IPS DF 6.9 (cell line): Measurements from ENCODE around the gene AATF.
"Not testable (repeated sequence)": the region's sequence is repeated elsewhere in the genome, so short reads cannot be mapped to it uniquely, and the experiment has no call there.

Source experiments
- DNase-seq: peaks from one replicate; pipeline ENCODE4 v3.0.0-alpha.2; 2013; ENCODE audit warnings: low read depth, low spot score
- H3K27ac ChIP-seq: one replicate; pipeline ENCODE4 v1.5.1; 2013; ENCODE audit warnings: low read length, control low read depth
- H3K27me3 ChIP-seq: 2 replicates; pipeline ENCODE4 v1.6.1; 2013; ENCODE audit warnings: mild to moderate bottlenecking, low read length; ENCODE audit not compliant: control insufficient read depth, insufficient read depth
- H3K36me3 ChIP-seq: 2 replicates; pipeline ENCODE4 v1.6.1; 2013; ENCODE audit warnings: low read length; ENCODE audit not compliant: control insufficient read depth, insufficient read depth
- H3K4me1 ChIP-seq: 2 replicates; pipeline ENCODE4 v1.6.1; 2013; ENCODE audit warnings: low read length; ENCODE audit not compliant: control insufficient read depth, insufficient read depth
- H3K4me3 ChIP-seq: 2 replicates; pipeline ENCODE4 v1.5.1; 2013; ENCODE audit warnings: mild to moderate bottlenecking, low read length
- H3K9me3 ChIP-seq: 2 replicates; pipeline ENCODE4 v1.6.1; 2013; ENCODE audit warnings: low read length, inconsistent platforms; ENCODE audit not compliant: control insufficient read depth, insufficient read depth
- WGBS: extraction: QIAGEN DNeasy Blood & Tissue Kit; methylation state at CpG from one replicate; pipeline ENCODE4 v1.1.7; 2013; ENCODE audit warnings: mixed read lengths, missing lambda C conversion rate; ENCODE audit not compliant: insufficient read length, insufficient coverage; 5-methylcytosine and 5-hydroxymethylcytosine counted together

The AATF gene

DNA sequence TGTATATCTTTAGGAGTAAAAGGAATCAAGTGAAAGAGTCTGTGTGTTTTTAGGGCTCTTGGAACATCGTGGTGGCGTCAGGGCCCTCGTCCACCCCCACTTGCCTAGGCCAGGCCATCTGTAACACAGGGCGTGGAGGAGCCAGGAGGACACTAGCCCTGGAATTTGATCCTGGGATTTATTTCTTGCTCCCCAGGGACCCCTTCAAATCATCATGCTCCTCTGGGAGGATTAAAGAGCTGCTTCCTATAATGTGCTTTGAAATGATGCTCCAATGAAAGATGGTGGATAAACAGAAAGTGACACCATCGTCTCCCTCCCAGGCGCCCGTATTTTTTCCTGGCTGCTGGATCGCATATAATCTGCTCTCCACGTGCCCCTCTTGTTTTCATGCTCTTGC is 113.3 kb downstream of the AATF start:
- peaks cover 18% of the 10 kb centered on the region for H3K4me1 ChIP-seq
- no peaks in the 10 kb centered on the region for H3K36me3 ChIP-seq
- no peaks in the 10 kb centered on the region for H3K27me3 ChIP-seq
- no peaks in the 10 kb centered on the region for H3K9me3 ChIP-seq
- H3K4me3 ChIP-seq, result no peak overlapping the region
- no peak for DNase-seq
- no CpG with 5 or more reads among the region's 9 CpGs for WGBS
- no peak overlapping the region for H3K27ac ChIP-seq

DNA sequence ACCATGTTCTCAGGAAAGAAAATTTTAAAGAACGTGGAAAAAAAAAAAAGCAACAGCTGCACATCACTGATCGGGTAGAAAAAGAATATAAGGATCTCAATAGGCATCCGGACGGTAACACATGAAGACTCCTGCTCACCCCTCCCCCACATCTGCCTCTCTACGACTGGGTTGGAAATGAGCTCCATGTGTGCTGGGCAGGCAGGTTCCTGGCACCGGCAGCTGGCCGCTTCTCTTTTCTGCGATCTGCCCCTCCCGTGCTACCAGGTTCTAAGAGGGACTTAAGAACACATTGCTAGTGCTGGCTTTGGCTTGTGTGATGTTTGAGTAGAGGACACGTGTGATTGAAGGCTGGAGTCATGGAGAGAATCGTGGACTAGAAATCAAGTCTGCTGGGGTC is 115.5 kb downstream of the AATF start:
- Histone ChIP-seq H3K9me3 (no peaks in the 10 kb centered on the region), H3K27me3 (no peaks in the 10 kb centered on the region), H3K4me3 (no peak overlapping the region), H3K4me1 (peaks cover 23% of the 10 kb centered on the region), H3K27ac (no peak overlapping the region), H3K36me3 (no peaks in the 10 kb centered on the region)
- DNase-seq, result no peak
- no CpG with 5 or more reads among the region's 11 CpGs for WGBS

DNA sequence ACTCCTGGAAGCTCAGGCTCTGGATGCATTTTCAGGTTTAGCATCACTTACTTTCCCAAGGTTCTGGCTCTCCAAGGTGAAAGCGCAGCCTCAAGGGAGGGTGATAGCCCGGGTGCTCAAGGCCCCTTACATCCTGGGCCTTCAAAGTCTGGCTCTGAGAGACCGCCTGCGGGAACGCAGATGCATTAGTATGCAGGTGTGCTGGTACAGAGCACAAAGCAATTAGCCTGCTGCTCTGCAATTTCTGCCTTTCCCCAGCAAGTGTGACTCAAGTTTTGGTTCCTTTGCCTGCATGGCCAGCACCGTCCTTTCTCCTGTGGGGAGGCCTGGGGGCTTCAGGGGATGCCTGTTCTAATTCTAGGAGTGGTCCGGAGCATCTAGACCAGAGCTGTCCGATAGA is 116.2 kb downstream of the AATF start:
- Histone ChIP-seq H3K4me3 (no peak overlapping the region), H3K4me1 (peaks cover 23% of the 10 kb centered on the region), H3K9me3 (no peaks in the 10 kb centered on the region), H3K27ac (no peak overlapping the region), H3K27me3 (no peaks in the 10 kb centered on the region), H3K36me3 (no peaks in the 10 kb centered on the region)
- WGBS, result no CpG with 5 or more reads among the region's 8 CpGs
- DNase-seq, result no peak

DNA sequence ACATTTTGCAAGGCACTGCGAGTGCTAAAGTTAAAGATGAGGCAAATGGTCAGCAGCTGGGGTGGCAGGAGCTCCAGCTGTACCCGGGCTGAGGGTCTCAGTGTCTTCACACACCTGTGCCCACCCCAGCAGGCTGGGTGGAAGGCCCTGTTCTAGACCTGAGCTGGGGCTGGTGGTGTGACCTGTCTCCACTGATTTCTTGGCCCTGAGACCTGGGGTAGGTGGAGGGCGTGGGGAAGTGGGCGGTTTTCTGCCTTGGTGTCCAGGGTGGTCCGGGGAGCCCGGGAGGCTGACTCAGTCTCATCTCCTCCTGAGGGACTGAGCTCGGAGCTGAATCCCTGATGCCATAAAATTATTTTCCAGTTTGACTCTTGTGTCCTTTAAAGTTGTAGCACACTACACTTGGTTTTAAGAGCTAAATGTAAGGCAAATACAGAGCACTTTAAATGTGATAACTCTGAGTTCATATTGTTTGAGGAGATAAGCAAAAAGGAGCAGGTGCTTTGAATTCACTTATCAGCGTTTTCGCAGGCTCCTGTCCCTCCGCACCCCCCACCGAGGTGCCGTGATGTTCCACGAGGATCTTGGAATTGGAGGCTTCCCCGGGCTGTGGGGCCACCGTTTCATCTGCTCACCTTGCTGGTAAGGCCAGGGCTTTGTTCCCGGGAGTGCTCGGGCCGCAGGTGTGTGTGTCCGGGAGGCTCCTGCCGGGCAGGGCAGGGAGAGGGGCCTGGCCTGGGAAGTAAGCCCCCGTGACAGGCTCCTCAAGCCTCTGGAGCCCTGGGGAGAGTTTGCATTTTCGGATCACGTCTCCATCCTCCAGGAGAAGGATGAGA is 117.0 kb downstream of the AATF start:
- no CpG with 5 or more reads among the region's 23 CpGs for WGBS
- Histone ChIP-seq H3K27ac (no peak overlapping the region), H3K4me1 (peaks cover 23% of the 10 kb centered on the region), H3K4me3 (no peak overlapping the region), H3K9me3 (no peaks in the 10 kb centered on the region), H3K36me3 (no peaks in the 10 kb centered on the region), H3K27me3 (no peaks in the 10 kb centered on the region)
- no peak for DNase-seq

DNA sequence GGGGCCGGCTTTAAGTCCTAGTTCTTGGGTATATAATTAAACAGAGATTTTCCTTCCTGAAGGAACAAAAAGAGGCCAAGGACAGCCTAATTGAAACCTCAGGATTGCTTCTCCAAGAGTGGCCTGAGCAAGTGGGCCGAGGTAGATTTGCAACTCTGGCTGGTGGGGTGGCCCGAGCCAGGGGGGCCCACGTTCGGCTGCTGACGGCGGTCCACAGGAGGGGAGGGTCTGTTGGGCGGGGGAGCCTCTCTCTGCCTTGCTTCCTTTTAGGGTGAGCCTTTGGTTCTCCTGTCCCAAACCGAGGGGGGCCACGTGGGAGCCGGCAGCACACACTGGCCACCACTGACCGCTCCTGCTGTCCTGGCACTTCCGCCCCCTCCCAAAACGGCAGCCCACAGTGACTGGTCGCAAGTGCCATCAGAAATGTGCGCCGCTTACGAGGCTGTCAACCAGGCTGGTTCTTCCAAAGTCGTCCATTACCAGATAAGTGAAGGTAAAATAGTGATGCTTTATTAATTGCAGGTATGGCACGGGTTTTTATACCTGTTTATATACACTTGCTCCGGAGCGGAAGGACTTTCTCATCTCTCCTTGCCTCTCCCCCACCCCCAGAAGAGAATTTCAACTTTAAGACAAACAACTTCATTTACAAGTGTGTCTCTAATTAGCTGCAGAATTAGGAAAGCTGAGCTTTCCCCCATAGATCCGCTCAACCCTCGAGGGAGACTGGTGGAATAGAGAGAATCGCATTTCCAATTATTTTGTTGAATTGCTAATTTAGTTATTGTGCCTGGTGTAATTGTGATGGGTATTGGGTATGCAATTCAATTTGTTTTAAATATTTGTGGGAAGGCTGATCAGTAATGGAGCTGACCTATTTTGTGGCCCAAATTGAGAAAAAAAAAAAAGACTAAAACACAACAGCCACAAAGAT is 117.8 kb downstream of the AATF start:
- Histone ChIP-seq H3K27ac (no peak overlapping the region), H3K36me3 (no peaks in the 10 kb centered on the region), H3K9me3 (no peaks in the 10 kb centered on the region), H3K4me1 (peaks cover 23% of the 10 kb centered on the region), H3K27me3 (no peaks in the 10 kb centered on the region), H3K4me3 (no peak overlapping the region)
- WGBS, result no CpG with 5 or more reads among the region's 25 CpGs
- DNase-seq, result no peak

DNA sequence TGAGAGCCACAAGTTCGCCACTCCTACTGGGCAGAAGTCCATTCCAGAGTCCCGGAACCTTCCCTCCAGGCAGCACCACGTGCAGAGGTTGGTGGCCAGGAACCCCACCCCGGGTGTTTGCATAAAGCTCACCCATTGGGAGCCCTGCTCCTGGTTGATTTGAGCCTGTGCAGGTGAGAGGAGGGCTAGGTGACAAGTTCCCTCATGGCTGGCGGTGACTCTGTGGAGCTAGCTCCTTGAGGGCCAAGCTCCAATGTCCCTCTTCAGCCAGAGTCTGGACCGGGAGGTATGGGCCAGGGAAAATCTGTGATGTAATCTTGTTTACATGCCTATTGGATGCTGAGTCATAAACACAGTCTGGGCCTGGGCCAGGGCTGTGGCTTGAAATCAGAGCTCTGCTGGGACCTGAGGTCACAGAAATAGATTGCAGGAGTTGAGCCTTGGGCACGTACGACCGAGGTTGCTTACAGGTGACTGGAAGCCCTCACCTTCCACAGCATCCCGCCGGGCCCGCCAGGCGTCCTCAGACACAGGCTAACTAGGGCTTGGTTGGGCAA is 118.9 kb downstream of the AATF start:
- H3K27ac ChIP-seq, result no peak overlapping the region
- WGBS, result no CpG with 5 or more reads among the region's 13 CpGs
- no peaks in the 10 kb centered on the region for H3K36me3 ChIP-seq
- peaks cover 23% of the 10 kb centered on the region for H3K4me1 ChIP-seq
- H3K27me3 ChIP-seq, result no peaks in the 10 kb centered on the region
- no peak overlapping the region for H3K4me3 ChIP-seq
- H3K9me3 ChIP-seq, result no peaks in the 10 kb centered on the region
- no peak for DNase-seq

DNA sequence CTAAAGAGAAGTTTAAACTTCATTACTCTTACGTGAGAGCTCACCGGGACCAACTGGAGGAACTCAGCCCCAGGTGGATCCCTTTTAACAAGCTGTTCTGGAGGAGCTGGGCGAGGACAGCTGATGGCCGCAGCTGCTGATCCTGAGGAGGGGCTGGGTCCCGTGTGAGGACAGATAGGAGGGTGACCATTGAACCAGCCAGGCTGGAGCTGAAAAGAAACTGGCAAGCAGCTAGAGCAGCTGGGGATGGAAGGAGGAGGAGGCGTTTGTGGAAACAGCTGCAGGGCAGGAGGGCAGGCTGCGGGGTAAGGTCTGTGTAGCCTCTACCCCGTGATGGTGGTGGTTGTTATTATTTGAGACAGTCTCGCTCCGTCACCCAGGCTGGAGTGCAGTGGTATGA is 119.5 kb downstream of the AATF start:
- Histone ChIP-seq H3K9me3 (no peaks in the 10 kb centered on the region), H3K36me3 (no peaks in the 10 kb centered on the region), H3K4me1 (peaks cover 23% of the 10 kb centered on the region), H3K27me3 (no peaks in the 10 kb centered on the region), H3K4me3 (no peak overlapping the region), H3K27ac (no peak overlapping the region)
- no peak for DNase-seq
- WGBS, result no CpG with 5 or more reads among the region's 10 CpGs

DNA sequence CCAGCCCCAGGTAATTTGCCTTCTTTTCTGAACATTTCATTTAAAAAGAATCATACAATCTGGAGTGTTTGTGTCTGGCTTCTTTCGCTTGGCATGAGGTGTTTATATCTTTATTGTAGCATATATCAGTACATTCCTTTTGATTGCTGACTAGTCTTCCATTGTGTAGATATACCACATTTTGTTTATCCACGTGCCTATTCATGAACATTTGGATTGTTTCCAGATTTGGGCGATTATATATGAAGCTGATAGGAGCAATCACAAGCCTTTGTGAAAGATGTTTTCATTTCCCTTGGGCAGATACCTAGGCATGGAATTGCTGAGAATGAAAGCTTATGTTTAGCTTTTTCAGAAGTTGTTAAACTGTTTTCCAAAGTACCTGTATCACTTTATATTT is 120.3 kb downstream of the AATF start:
- no peaks in the 10 kb centered on the region for H3K27me3 ChIP-seq
- H3K4me1 ChIP-seq, result peaks cover 23% of the 10 kb centered on the region
- no peak for DNase-seq
- no peaks in the 10 kb centered on the region for H3K36me3 ChIP-seq
- no peak overlapping the region for H3K4me3 ChIP-seq
- H3K9me3 ChIP-seq, result no peaks in the 10 kb centered on the region
- no CpG with 5 or more reads among the region's 3 CpGs for WGBS
- H3K27ac ChIP-seq, result no peak overlapping the region

DNA sequence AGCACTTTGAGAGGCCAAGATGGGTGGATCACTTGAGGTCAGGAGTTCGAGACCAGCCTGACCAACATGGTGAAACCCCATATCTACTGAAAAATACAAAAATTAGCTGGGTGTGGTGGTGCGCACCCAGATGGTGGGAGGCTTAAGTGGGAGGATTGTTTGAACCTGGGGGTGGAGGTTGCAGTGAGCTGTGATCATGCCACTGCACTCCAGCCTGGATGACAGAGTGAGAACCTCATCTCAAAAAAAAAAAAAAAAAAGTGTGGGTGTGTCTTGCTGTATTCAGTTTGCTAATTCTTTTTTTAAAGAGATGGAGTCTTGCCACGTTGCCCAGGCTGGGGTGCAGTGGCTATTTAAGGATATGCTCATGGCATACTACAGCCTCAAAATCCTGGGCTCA is 124.7 kb downstream of the AATF start:
- H3K36me3 ChIP-seq, H3K27me3 ChIP-seq, DNase-seq, H3K4me3 ChIP-seq, H3K27ac ChIP-seq, H3K9me3 ChIP-seq, H3K4me1 ChIP-seq: not testable (repeated sequence)
- no CpG with 5 or more reads among the region's 3 CpGs for WGBS

DNA sequence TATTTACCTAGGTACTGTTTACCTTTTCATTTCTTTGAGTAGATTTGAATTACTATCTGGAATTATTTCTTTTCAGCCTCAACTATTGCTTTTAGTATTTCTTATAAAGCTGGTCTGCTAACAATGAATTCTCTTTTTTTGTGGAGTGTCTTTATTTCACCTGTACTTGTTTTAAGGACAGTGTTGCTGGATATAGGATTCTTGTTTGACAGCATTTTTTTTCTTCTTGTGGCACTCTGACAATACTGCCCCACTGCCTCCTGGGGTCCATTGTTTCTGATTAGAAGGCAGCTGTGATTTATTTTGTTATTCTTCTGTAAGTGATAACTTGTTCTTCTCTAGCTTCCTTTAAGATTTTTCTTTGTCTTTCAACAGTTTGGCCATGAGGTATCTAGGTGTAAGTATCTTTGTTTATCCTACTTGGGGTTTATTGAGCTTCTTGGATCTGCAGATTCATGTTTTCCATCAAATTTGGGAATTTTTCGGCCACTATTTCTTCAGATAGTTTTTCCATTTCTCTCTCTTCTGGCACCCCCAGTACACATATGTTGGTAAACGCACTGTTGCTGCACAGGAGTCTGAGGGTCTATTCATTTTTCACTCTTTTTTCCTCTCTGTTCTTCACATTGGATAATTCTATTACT is 130.4 kb downstream of the AATF start:
- WGBS, result no CpG with 5 or more reads among the region's 2 CpGs
- no peak for DNase-seq
- Histone ChIP-seq H3K4me3 (no peak overlapping the region), H3K4me1 (peaks cover 5% of the 10 kb centered on the region; the same call in 1 of the 2 replicates), H3K27ac (no peak overlapping the region), H3K9me3 (no peaks in the 10 kb centered on the region), H3K36me3 (no peaks in the 10 kb centered on the region), H3K27me3 (no peaks in the 10 kb centered on the region)
